Prostate gland (tissue), 2 donors: ENCODE results near the gene TAC4. TPM values are rescaled to one million over a fixed set of nuclear protein-coding genes. Genes with fewer than 3 reads are reported as not detected.

ENCODE experiments used
- DNase-seq: peaks from one replicate; pipeline ENCODE4 v3.0.0-alpha.2; 2019; ENCODE audit warnings: low spot score
- H3K27ac ChIP-seq, 2 donors: fragments of 200-600 bp; sonication (generic); 2 replicates each; pipeline ENCODE4 v1.5.1; 2017 to 2019
- H3K27me3 ChIP-seq: fragments of 200-600 bp; sonication (generic); replicated peaks from 2 replicates; pipeline ENCODE4 v1.5.1; 2019; ENCODE audit not compliant: insufficient read depth
- H3K36me3 ChIP-seq, 2 donors: fragments of 200-600 bp; sonication (generic); 1 replicate in 1 of 2; 2 replicates in 1 of 2; pipeline versions ENCODE4 v1.5.1 to v1.8.1; 2017 to 2019
- H3K4me1 ChIP-seq: fragments of 200-600 bp; sonication (generic); replicated peaks from 2 replicates; pipeline ENCODE4 v1.5.1; 2019
- H3K4me3 ChIP-seq, 2 donors: fragments of 200-600 bp; sonication (generic); 2 replicates each; pipeline ENCODE4 v1.5.1; 2017 to 2019
- H3K9me3 ChIP-seq: fragments of 200-600 bp; sonication (generic); 2 replicates; pipeline ENCODE4 v1.5.1; 2017
- POLR2A ChIP-seq: fragments of 450-650 bp; IDR thresholded peaks from one replicate; pipeline ENCODE4 v1.6.1; 2016; ENCODE audit warnings: antibody characterized with exemption, mild to moderate bottlenecking
- POLR2AphosphoS5 ChIP-seq: sonication (generic); formaldehyde crosslinking; IDR thresholded peaks from one replicate; pipeline ENCODE4 v1.6.1; 2017; ENCODE audit warnings: antibody characterized with exemption
- WGBS: methylation state at CpG from one replicate; pipeline ENCODE4 v1.1.5; 2018; 5-methylcytosine and 5-hydroxymethylcytosine counted together
- intact Hi-C: fragments of 100-400 bp; cut with DNase I; formaldehyde crosslinking; loops from one replicate; pipeline ENCODE4 v1.14.2; 2022
- total RNA-seq, 2 donors: library from RNA; depleted of rRNA; stranded (reverse); fragments of >200 nt; gene quantifications; one replicate each; pipeline ENCODE4 v1.1.0, GENCODE V29; 2016
- TF ChIP-seq, protein P1 (sequence below), 4 experiments: fragments of 200-600 bp in 2 of 4; fragments of 450-650 bp in 2 of 4; sonication (generic) in 2 of 4; IDR thresholded peaks; 1 replicate in 3 of 4; 2 replicates in 1 of 4; pipeline ENCODE4 v1.5.1; 2016 to 2019; ENCODE audit warnings: antibody characterized with exemption in 4 of 4, mild to moderate bottlenecking in 2 of 4, moderate library complexity in 2 of 4

The TAC4 gene, protein sequence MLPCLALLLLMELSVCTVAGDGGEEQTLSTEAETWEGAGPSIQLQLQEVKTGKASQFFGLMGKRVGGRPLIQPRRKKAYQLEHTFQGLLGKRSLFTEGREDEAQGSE
- total RNA-seq = not detected

DNA sequence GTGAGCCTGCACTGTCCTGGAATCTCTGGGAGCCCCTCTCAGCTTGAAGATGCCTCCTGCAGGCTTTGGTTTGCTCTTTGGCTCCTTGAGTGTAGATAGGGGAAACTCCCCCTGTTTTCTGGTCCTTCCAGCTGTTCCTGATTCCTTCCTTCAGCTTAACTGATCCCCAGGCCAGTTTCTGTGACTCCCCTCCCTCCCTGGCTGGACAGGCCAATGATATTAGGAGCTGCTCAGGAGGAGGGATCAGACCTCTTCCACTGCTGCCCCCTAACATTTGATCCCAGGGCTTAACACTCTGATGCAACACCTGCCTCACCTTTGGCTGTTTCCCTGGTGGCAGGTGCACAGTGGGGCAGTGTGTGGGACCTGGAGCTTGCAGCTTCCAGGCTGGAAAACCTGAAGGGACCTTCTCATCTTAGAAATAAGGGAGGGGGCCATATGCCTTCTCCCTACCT lies at the start of gene TAC4:
TAC4 (minus strand) TSS at position 51 of the 455 bp plus-strand sequence. CDS start 52 bp downstream, outside the sequence.
- intact Hi-C loops = no loop called here
- TF ChIP-seq POLR2A (no peak), POLR2AphosphoS5 (no peak)
- TF ChIP-seq, protein P1, sequence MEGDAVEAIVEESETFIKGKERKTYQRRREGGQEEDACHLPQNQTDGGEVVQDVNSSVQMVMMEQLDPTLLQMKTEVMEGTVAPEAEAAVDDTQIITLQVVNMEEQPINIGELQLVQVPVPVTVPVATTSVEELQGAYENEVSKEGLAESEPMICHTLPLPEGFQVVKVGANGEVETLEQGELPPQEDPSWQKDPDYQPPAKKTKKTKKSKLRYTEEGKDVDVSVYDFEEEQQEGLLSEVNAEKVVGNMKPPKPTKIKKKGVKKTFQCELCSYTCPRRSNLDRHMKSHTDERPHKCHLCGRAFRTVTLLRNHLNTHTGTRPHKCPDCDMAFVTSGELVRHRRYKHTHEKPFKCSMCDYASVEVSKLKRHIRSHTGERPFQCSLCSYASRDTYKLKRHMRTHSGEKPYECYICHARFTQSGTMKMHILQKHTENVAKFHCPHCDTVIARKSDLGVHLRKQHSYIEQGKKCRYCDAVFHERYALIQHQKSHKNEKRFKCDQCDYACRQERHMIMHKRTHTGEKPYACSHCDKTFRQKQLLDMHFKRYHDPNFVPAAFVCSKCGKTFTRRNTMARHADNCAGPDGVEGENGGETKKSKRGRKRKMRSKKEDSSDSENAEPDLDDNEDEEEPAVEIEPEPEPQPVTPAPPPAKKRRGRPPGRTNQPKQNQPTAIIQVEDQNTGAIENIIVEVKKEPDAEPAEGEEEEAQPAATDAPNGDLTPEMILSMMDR (IDR thresholded peaks at IDR 0.05) = no peak
- Histone ChIP-seq H3K9me3 (no peaks in the 10 kb centered on the region), H3K4me1 (no peaks in the 10 kb centered on the region), H3K27me3 (no peaks in the 10 kb centered on the region), H3K4me3 (no peak within 1 kb of the TSS), H3K27ac (no peak within 1 kb of the TSS), H3K36me3 (no peaks in the 10 kb centered on the region)
- DNase-seq = no peak

DNA sequence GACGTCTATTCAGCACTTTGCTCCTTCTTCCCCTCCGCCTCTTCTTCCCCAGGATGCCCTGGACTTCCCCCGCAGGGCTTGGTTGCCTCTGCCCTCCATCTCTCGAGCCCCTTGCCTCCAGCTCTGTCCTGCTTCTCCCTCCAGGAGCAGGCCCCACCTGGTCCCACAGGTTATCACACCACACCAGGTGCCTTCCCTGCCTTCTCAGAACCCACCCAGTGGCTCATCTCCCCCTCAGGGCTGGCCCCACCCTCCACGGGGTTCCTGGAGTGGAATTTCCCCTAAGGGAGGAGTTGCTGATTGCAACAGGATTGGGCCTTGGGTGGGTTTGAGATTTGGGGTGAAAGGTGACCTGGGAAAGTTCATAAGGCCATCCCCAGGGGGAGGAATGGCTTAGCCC lies 49.0 kb upstream of the TAC4 start:
- TF ChIP-seq POLR2AphosphoS5 = no peak
- TF ChIP-seq, protein P1 (IDR thresholded peaks at IDR 0.05) = no peak
- 81% methylated on average over 5 of the region's 5 CpGs for WGBS
- Histone ChIP-seq H3K4me3 (no peak overlapping the region), H3K9me3 (no peaks in the 10 kb centered on the region), H3K36me3 (no peaks in the 10 kb centered on the region), H3K4me1 (no peaks in the 10 kb centered on the region), H3K27ac (no peak overlapping the region), H3K27me3 (no peaks in the 10 kb centered on the region)
- intact Hi-C loops = no loop called here
- no peak for DNase-seq

DNA sequence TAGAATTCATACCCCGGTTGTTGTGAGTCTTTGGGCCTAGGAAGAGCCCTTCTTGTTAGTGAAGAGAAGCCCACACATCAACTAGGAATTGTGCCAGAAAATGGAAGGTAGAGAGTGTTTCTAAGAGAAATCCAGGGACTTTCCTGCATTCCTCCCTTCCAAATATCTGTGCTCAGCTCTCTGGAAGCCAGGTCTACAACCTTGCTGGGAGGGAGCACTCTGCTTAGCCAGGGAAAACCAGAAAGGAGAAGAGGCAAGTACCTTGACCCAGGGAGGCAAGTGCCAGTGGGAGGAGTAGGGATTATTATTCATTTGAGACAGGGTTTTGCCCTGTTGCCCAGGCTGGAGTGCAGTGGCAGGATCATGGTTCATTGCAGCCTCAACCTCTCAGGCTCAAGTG lies 48.4 kb upstream of the TAC4 start:
- no peak for DNase-seq
- H3K9me3 ChIP-seq = no peaks in the 10 kb centered on the region
- TF ChIP-seq POLR2A (no peak), POLR2AphosphoS5 (no peak)
- TF ChIP-seq, protein P1 (IDR thresholded peaks at IDR 0.05) = no peak
- H3K27ac ChIP-seq = no peak overlapping the region
- no peak overlapping the region for H3K4me3 ChIP-seq
- no peaks in the 10 kb centered on the region for H3K36me3 ChIP-seq
- intact Hi-C loops = no loop called here
- WGBS = 77% methylated on average over 1 of the region's 1 CpG
- no peaks in the 10 kb centered on the region for H3K27me3 ChIP-seq
- H3K4me1 ChIP-seq = no peaks in the 10 kb centered on the region

DNA sequence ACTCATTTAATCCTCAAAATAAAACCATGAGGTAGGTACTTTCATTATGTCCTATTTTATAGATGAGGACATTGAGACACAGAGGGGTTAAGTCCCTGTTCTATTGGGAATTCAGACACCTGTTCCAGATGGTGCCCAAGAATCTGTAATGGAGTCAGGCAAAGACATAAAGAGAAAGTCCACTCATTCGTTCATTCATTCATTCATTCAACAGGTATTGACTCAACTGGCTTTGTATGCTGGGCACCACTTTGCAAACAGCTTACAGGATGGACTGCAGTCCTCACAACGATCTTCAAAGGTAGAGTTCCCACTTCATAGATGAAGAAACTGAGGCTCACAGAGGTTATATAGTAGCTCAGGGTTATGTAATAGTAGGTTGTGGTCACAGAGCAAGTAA lies 47.9 kb upstream of the TAC4 start:
- no peak overlapping the region for H3K4me3 ChIP-seq
- TF ChIP-seq POLR2AphosphoS5 = no peak
- TF ChIP-seq, protein P1 (IDR thresholded peaks at IDR 0.05) = no peak
- TF ChIP-seq POLR2A = no peak
- 83% methylated on average over 2 of the region's 2 CpGs for WGBS
- H3K36me3 ChIP-seq = no peaks in the 10 kb centered on the region
- intact Hi-C loops = no loop called here
- H3K27me3 ChIP-seq = no peaks in the 10 kb centered on the region
- no peak for DNase-seq
- no peak overlapping the region for H3K27ac ChIP-seq
- no peaks in the 10 kb centered on the region for H3K9me3 ChIP-seq
- no peaks in the 10 kb centered on the region for H3K4me1 ChIP-seq

DNA sequence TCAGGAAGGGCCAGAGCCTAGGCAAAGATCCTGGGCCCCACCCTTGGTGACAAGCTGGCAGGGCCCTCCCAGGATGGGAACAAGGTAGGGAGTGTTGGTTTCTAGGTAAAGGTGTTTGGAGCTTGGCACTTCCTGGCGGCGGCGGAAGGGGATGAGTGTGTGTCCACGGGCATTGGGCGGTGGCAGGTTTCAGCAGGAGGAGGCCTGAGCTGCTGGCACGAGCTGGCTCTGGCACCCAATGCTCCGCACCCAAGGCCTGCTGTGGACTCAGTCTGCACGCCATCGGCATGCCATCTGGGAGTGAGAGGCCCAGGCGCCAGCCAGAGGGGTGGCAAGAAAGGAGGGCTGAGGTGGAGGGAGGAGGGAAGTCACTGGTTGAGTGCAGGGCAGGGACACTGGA lies 46.9 kb upstream of the TAC4 start:
- no peaks in the 10 kb centered on the region for H3K36me3 ChIP-seq
- no peak for TF ChIP-seq POLR2A
- TF ChIP-seq POLR2AphosphoS5 = no peak
- TF ChIP-seq, protein P1 (IDR thresholded peaks at IDR 0.05) = no peak
- 63% methylated on average over 10 of the region's 10 CpGs for WGBS
- intact Hi-C loops = no loop called here
- H3K4me1 ChIP-seq = no peaks in the 10 kb centered on the region
- H3K9me3 ChIP-seq = no peaks in the 10 kb centered on the region
- H3K27ac ChIP-seq = no peak overlapping the region
- no peaks in the 10 kb centered on the region for H3K27me3 ChIP-seq
- DNase-seq = no peak
- no peak overlapping the region for H3K4me3 ChIP-seq
